Right atrium auricular region (tissue), 2 donors: ENCODE results near the gene TPRA1. TPM values are rescaled to one million over a fixed set of nuclear protein-coding genes. Genes with fewer than 3 reads are reported as not detected.

ENCODE experiments used
- DNase-seq: peaks from one replicate; pipeline ENCODE4 v3.0.0-alpha.2; 2019; ENCODE audit warnings: low spot score
- H3K27ac ChIP-seq, 2 donors: fragments of 200-600 bp; sonication (generic); 1 replicate in 1 of 2; 2 replicates in 1 of 2; pipeline ENCODE4 v1.5.1; 2016 to 2019
- H3K27me3 ChIP-seq, 2 donors: fragments of 200-600 bp; sonication (generic); one replicate each; pipeline versions ENCODE4 v1.5.1 to v1.6.0; 2017 to 2019
- H3K36me3 ChIP-seq: fragments of 200-600 bp; sonication (generic); one replicate; pipeline ENCODE4 v1.5.1; 2016
- H3K4me1 ChIP-seq, 2 donors: fragments of 200-600 bp; sonication (generic); one replicate each; pipeline versions ENCODE4 v1.5.1 to v1.6.0; 2017 to 2019
- H3K4me3 ChIP-seq, 2 donors: fragments of 200-600 bp; sonication (generic); 1 replicate in 1 of 2; 2 replicates in 1 of 2; pipeline ENCODE4 v1.5.1; 2017 to 2019; ENCODE audit warnings: mild to moderate bottlenecking in 1 of 2, moderate library complexity in 1 of 2
- H3K9me3 ChIP-seq, 2 donors: fragments of 200-600 bp; sonication (generic); one replicate each; pipeline ENCODE4 v1.5.1; 2019
- total RNA-seq, 2 donors: library from RNA; depleted of rRNA; stranded (reverse); fragments of >200 nt; gene quantifications; one replicate each; pipeline ENCODE4 v1.1.0, GENCODE V29; 2016
- TF ChIP-seq, protein P1 (sequence below), 2 donors: fragments of 200-600 bp; sonication (generic); IDR thresholded peaks; one replicate each; pipeline ENCODE4 v1.5.1; 2019; ENCODE audit warnings: antibody characterized with exemption in 2 of 2

The TPRA1 gene
- total RNA-seq, 2 donors from 2014 or later, result 24.0 to 27.3 TPM

DNA sequence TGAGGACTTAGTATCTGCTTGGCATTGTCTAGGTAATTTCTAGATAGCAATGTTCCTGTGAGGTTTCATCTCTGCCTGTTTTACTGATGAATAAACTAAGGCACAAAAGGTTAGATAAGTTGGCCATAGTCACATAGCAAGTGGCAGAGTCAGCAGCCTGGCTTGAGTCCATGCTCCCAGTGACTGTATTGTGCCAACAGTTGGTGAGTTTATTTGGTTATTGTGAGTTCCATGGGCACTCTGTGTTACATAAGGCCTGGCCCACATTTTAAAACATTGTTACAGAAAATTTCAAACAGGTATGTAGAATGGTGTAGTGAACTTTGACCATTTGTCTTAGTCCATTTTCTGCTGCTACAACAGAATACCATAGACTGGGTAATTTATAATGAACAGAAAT, 22.9 kb upstream of the TPRA1 start:
- no peaks in the 10 kb centered on the region for H3K9me3 ChIP-seq
- peaks cover 4% of the 10 kb centered on the region for H3K36me3 ChIP-seq

DNA sequence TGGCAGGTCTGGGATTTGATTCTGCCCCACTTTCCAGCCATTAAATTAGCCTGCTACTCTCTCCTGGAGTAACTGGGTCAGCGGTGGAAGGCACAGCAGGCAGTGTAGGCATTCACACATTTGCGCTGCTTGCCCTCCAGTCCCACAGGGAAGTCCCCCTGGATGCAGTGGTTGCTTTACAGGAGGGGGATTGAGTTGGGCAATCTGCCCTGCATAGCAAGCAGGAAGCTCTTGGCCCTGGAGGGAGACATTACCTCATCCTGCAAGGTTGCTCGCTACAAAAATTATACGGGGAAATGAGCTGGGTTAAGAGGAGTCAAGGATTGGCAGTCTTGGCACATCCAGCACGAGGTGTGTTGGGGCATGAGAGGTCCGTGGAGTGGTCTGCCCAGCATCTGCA, 22.4 kb upstream of the TPRA1 start:
- peaks cover 0 to 9% of the 10 kb centered on the region in 2 donors for H3K4me1 ChIP-seq

More for the DNA sequence above, 22.9 kb upstream of the TPRA1 start:
- Histone ChIP-seq H3K4me1 (peaks cover 0 to 5% of the 10 kb centered on the region in 2 donors), H3K27me3 (no peaks in the 10 kb centered on the region), H3K4me3 (no peak overlapping the region), H3K27ac (no peak overlapping the region)
- no peak for DNase-seq
- TF ChIP-seq, protein P1, sequence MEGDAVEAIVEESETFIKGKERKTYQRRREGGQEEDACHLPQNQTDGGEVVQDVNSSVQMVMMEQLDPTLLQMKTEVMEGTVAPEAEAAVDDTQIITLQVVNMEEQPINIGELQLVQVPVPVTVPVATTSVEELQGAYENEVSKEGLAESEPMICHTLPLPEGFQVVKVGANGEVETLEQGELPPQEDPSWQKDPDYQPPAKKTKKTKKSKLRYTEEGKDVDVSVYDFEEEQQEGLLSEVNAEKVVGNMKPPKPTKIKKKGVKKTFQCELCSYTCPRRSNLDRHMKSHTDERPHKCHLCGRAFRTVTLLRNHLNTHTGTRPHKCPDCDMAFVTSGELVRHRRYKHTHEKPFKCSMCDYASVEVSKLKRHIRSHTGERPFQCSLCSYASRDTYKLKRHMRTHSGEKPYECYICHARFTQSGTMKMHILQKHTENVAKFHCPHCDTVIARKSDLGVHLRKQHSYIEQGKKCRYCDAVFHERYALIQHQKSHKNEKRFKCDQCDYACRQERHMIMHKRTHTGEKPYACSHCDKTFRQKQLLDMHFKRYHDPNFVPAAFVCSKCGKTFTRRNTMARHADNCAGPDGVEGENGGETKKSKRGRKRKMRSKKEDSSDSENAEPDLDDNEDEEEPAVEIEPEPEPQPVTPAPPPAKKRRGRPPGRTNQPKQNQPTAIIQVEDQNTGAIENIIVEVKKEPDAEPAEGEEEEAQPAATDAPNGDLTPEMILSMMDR (IDR thresholded peaks at IDR 0.05), result no peak

DNA sequence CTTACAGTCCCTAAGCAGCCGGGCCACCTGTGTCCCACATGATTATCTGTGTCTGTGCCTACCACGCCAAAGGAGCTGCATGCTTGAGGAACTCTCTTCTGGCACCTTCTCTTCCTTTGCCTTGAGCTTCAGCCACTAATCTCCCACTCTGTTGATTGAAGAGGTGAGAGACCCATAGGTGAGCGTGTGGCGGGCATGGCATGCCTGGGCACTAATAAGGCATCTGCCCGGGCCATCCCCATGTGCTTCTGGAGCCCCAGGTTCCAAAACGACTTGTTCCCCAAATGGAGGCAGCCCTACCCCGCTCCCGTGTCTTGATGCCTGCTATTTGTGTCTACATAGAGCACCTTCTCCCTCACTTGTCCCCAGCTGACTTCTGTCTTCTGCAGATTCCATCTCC, 20.7 kb upstream of the TPRA1 start:
- no peaks in the 10 kb centered on the region for H3K27me3 ChIP-seq
- no peak overlapping the region for H3K4me3 ChIP-seq
- H3K27ac ChIP-seq, result no peak overlapping the region
- TF ChIP-seq, protein P1 (IDR thresholded peaks at IDR 0.05), result no peak
- H3K36me3 ChIP-seq, result peaks cover 16% of the 10 kb centered on the region
- DNase-seq, result no peak
- no peaks in the 10 kb centered on the region for H3K9me3 ChIP-seq
- H3K4me1 ChIP-seq, result peaks cover 0 to 10% of the 10 kb centered on the region in 2 donors

More for the DNA sequence above, 22.4 kb upstream of the TPRA1 start:
- Histone ChIP-seq H3K27me3 (no peaks in the 10 kb centered on the region), H3K36me3 (peaks cover 4% of the 10 kb centered on the region), H3K4me3 (no peak overlapping the region), H3K9me3 (no peaks in the 10 kb centered on the region), H3K27ac (no peak overlapping the region)
- TF ChIP-seq, protein P1 (IDR thresholded peaks at IDR 0.05), result no peak
- no peak for DNase-seq

GRCh38 chr3:127610105-127610504, 19.6 kb upstream of the TPRA1 start:
- no peaks in the 10 kb centered on the region for H3K27me3 ChIP-seq
- peaks cover 0 to 10% of the 10 kb centered on the region in 2 donors for H3K4me1 ChIP-seq
- no peak for DNase-seq
- no peak overlapping the region for H3K4me3 ChIP-seq
- H3K27ac ChIP-seq, result no peak overlapping the region
- no peaks in the 10 kb centered on the region for H3K9me3 ChIP-seq
- peaks cover 18% of the 10 kb centered on the region for H3K36me3 ChIP-seq
- TF ChIP-seq, protein P1 (IDR thresholded peaks at IDR 0.05), result no peak

DNA sequence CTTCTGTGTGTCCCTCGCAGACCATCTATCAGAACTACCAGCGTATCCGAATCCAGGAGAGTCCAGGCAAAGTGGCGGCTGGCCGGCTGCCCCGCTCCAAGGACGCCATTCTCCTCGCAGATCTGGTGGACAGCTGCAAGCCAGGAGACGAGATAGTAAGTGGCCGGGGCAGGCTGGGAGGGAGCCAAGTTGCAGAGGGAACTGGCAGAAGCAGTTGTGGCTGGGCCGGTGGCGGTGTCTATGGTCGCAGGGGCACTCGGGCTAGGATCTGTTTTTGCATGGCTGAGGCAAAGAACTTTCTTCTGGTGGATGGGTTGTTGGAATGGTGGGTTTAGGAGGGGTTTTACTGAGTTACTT, 17.8 kb upstream of the TPRA1 start:
- Histone ChIP-seq H3K27me3 (no peaks in the 10 kb centered on the region), H3K4me1 (peaks cover 0 to 10% of the 10 kb centered on the region in 2 donors), H3K9me3 (no peaks in the 10 kb centered on the region), H3K27ac (peak overlapping the region; percentile 45 to 50), H3K4me3 (no peak overlapping the region), H3K36me3 (peaks cover 18% of the 10 kb centered on the region)
- DNase-seq, result no peak
- TF ChIP-seq, protein P1 (IDR thresholded peaks at IDR 0.05), result no peak

GRCh38 chr3:127607675-127608361, 17.3 kb upstream of the TPRA1 start:
- H3K36me3 ChIP-seq, result peaks cover 18% of the 10 kb centered on the region
- TF ChIP-seq, protein P1 (IDR thresholded peaks at IDR 0.05), result no peak
- H3K4me3 ChIP-seq, result no peak overlapping the region
- H3K27me3 ChIP-seq, result no peaks in the 10 kb centered on the region
- H3K9me3 ChIP-seq, result no peaks in the 10 kb centered on the region
- no peak for DNase-seq
- H3K4me1 ChIP-seq, result peaks cover 0 to 10% of the 10 kb centered on the region in 2 donors
- peak overlapping the region; percentile 45 to 50 for H3K27ac ChIP-seq
